Bone marrow (tissue), 2 donors: ENCODE data around the gene TMOD2.

ENCODE experiments used
- DNase-seq, 2 donors: peaks; one replicate each; lab custom pipeline; 2025; lab: John Stamatoyannopoulos, UW

TMOD2 gene

DNA sequence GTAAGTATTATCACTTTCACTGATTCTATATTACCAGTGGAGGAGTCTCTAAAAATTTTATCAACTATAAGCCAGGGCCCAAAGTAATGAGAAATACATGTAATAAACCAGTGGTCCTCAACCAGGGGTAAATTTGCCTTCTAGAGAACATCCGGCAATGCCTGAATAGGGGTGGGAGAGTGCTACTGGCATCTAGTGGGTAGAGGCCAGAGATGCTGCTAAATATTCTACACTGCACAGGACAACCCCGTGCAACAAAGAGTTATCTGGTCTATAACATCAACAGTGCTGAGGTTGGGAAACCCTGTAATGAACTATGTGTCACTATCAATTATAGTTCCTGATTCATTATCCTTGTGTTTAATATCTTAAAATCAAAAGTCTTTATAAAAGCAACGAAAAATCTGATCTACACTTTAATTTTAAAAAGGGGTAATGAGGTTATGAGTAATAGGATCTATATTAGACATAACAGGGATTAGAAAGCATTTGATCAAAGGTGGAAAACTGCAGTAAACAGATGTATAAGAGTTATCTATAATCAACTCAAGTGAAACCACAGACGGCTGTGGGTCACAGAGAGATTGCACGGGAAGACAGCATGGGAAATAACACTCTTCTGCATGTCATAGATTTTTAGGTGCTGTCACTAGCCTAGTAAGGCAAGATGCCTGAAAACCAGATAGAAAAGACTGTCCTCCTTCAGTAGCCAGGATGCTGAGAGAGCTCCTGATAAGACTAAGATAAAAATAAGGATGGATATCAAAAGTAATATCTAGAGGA is 16.0 kb upstream of the TMOD2 start:
- DNase-seq = no peak

- no peak for DNase-seq
These were observed 15.3 kb upstream of the TMOD2 start for GRCh38 chr15:51736069-51736468.

DNA sequence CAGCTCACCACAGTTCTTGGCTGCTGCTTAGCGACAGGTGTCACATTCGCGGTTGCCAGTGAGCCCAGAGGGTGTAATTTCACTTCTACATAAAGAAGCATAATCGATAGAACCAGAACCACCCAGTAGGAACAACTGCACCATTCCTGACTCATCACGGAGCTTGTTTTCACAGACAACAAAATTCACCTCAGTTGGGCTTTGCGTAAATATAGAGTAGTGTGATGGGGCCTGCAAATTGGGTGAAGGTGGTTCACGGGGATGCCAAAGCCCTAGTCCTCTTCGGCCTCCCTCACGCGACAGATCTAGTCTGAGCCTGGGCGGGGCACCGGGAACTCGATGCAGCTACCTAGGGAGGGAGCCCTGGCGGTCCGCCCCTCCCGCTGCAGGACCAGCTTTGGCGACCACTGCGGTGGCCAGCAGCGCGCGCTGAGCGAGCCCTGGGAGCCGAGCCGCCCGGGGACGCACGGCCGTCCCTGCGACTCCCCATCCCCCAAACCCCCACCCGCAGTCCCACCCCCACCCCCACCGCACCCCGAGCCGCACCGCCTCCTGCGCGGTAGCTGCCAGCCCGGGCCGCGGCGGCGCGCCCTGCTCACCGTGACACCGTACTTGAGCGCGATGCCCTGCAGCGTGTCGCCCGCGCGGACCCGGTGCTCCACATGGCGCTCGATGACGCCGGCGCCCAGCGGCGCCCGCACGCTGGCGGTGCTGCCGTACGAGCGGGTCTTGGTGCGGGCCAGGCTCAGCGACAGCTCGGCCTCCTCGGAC is 14.5 kb upstream of the TMOD2 start:
- DNase-seq = no peak

GRCh38 chr15:51737522-51738305 is 13.7 kb upstream of the TMOD2 start, which contains the start of gene LYSMD2:
Gene LYSMD2, minus strand, starts transcription at chr15:51737655. Its CDS starts 33 bp downstream, at chr15:51737622.
- DNase-seq = peak; percentile 38 to 46

- DNase-seq = no peak
These were observed 12.8 kb upstream of the TMOD2 start for GRCh38 chr15:51738553-51738952.

- DNase-seq = no peak
These were observed 12.2 kb upstream of the TMOD2 start for GRCh38 chr15:51739061-51739712.

- DNase-seq = no peak
These were observed 2.1 kb upstream of the TMOD2 start for GRCh38 chr15:51749307-51749706.

- DNase-seq = no peak
These were observed 1.2 kb upstream of the TMOD2 start for GRCh38 chr15:51750186-51750585.

- DNase-seq = no peak
These were observed 593 bp downstream of the TMOD2 start for GRCh38 chr15:51751697-51752683.

DNA sequence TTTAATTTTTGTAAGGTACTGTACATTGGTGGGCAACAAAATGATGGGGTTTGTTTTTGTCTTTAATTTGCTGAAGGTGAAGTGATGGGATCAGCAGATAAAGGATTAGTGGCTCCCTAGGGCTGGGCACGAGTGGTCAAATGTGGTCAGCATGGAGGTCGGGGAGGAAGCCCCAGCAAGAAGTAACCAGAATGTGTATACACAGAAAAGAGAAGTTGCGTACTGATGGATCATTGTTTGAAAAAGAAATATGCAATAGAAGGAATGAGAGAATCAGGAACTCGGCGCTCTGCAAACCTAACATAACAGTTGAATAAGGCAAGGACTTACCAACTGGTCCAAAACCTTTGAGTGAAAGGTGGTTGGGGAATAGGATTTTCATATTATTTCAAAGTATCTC is 1.5 kb downstream of the TMOD2 start:
- DNase-seq = no peak

DNA sequence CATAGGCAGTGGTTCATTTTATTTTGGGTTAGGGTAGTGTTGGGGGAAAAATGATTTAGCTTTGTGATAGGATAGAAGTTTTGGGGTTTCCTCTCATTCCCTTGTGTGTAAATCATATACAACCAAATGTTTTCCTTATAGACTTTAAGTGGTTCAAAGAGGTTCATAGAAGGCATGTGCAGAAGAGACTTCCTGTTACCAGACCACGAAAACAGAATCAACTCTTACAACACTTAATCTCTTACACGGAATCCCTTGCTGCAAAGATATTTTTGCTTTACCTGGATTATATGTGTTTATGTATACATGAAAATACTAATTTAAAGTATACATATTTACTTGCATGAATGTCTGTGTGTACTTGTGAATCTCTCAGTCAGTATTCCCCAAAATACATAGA is 2.9 kb downstream of the TMOD2 start:
- DNase-seq = no peak

GRCh38 chr15:51755790-51756189 is 4.4 kb downstream of the TMOD2 start:
- no peak for DNase-seq

DNA sequence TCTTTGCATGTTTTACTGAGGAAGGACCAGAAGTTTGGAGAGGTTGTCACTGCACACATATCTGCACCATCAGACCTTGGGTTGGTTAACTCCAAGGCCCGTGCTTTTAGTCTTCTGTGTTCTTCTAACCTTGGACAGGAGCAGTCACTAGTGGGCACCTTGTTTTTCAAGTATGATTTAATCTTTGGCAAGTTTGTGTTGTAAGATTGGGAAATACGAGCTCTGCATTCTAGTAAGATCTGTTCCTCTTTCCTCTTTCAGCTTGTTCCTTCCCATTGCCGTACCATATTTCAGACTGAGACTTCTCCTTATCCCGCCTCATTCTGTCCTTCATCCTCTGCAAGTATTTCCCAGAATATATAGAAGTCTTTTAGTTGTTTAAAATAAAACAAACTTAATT is 5.1 kb downstream of the TMOD2 start:
- no peak for DNase-seq

GRCh38 chr15:51757450-51757849 is 6.1 kb downstream of the TMOD2 start:
- DNase-seq = no peak

GRCh38 chr15:51758645-51759044 is 7.2 kb downstream of the TMOD2 start:
- no peak for DNase-seq

DNA sequence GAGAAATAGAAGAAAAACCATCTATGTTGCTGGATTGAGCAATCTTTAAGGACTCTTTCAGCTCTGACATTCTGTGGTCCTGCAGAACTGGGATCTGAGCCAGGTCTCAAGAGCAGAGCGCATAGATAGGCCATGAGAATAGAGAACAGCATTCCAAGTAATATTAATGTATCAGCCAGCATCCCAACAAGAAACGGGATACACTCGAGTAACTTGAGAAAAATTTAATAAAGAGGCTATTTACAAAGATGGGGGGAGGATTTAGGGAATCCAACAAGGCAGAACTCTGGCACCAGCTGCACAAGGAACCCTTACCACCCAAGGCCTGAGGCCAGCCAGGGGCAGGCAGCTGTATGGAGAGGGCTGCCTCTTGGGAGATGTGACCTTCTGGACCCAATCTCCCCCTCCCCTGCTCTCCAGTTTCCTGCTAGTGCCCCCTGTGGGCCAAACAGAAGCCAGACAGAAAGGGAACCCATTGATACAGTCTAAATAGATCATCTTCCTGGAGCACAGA is 8.2 kb downstream of the TMOD2 start:
- no peak for DNase-seq

GRCh38 chr15:51760805-51761204 is 9.4 kb downstream of the TMOD2 start:
- DNase-seq = no peak

- DNase-seq = no peak
These were observed 14.4 kb downstream of the TMOD2 start for GRCh38 chr15:51765751-51766150.

GRCh38 chr15:51766341-51766740 is 14.9 kb downstream of the TMOD2 start:
- no peak for DNase-seq

- DNase-seq = no peak
These were observed 16.6 kb downstream of the TMOD2 start for GRCh38 chr15:51768018-51768417.

- no peak for DNase-seq
These were observed 19.5 kb downstream of the TMOD2 start for GRCh38 chr15:51770902-51771301.
